Tibial nerve (tissue), 4 donors: Measurements from ENCODE around the gene ZNF185.

Source experiments
- EP300 ChIP-seq, 2 donors: sonication (generic); formaldehyde crosslinking; IDR thresholded peaks; one replicate each; pipeline ENCODE4 v1.6.1; 2017; ENCODE audit warnings: antibody characterized with exemption in 2 of 2, mild to moderate bottlenecking in 1 of 2
- POLR2A ChIP-seq, 2 donors: fragments of 450-650 bp; IDR thresholded peaks; one replicate each; pipeline ENCODE4 v1.6.1; 2017; ENCODE audit warnings: antibody characterized with exemption in 2 of 2, mild to moderate bottlenecking in 2 of 2, moderate library complexity in 2 of 2
- TF ChIP-seq, protein P1 (sequence below), 5 experiments: fragments of 200-600 bp in 3 of 5; fragments of 450-650 bp in 2 of 5; sonication (generic) in 3 of 5; IDR thresholded peaks; one replicate each; pipeline ENCODE4 v1.5.1; 2016 to 2019; ENCODE audit warnings: antibody characterized with exemption in 5 of 5, mild to moderate bottlenecking in 3 of 5, moderate library complexity in 2 of 5

DNA sequence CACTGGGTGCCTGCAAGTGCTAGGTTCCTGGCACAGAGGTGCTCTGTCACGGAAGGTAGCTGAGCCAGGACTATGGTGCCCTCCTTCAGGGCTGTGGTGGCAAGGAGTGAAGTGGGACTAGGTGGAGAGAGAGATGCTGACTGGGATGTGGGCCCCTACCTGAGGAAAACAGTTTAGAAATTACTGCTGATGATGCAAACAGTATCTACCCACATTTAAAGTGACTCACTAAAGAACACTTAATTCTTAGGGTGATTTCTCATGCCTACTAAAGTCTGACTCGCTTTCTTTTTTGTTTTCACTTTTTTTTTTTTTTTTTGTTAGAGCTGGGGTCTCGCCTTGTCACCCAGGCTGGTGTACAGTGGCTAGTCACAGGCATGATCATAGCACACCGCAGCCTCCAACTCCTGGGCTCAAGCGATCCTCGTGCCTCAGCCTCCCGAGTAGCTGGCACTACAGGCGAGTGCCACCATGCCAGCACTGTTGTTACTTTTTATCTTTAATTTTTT, 3.1 kb downstream of the ZNF185 start:
- TF ChIP-seq, protein P1, sequence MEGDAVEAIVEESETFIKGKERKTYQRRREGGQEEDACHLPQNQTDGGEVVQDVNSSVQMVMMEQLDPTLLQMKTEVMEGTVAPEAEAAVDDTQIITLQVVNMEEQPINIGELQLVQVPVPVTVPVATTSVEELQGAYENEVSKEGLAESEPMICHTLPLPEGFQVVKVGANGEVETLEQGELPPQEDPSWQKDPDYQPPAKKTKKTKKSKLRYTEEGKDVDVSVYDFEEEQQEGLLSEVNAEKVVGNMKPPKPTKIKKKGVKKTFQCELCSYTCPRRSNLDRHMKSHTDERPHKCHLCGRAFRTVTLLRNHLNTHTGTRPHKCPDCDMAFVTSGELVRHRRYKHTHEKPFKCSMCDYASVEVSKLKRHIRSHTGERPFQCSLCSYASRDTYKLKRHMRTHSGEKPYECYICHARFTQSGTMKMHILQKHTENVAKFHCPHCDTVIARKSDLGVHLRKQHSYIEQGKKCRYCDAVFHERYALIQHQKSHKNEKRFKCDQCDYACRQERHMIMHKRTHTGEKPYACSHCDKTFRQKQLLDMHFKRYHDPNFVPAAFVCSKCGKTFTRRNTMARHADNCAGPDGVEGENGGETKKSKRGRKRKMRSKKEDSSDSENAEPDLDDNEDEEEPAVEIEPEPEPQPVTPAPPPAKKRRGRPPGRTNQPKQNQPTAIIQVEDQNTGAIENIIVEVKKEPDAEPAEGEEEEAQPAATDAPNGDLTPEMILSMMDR (IDR thresholded peaks at IDR 0.05): no peak
- no peak for TF ChIP-seq POLR2A (IDR thresholded peaks at IDR 0.05)
- no peak for TF ChIP-seq EP300 (IDR thresholded peaks at IDR 0.05)
